Left cardiac atrium (tissue), 4 donors: ENCODE measurements around the gene CRIM1. TPM values are rescaled to one million over a fixed set of nuclear protein-coding genes. Genes with fewer than 3 reads are reported as not detected.

Source experiments
- ATAC-seq, 2 donors: fragments of 200-7000 bp; cut with Tn5 transposase; one replicate each; pipeline ENCODE4 v1.9.1; 2020; ENCODE audit warnings: mild to moderate bottlenecking in 2 of 2, moderate library complexity in 2 of 2
- DNase-seq: peaks from one replicate; pipeline ENCODE4 v3.0.0-alpha.2; 2020
- intact Hi-C, 2 donors: fragments of 100-400 bp; cut with DNase I; formaldehyde crosslinking; loops; one replicate each; pipeline versions ENCODE4 v1.14.1 to v1.15.1; 2022 to 2023
- total RNA-seq, 2 donors: library from RNA; stranded (reverse); fragmentation: NEBNext Ultra II Directional; extraction: Animal tissue kit (Norgen Biotek cat#: 25700); gene quantifications; one replicate each; pipeline ENCODE4 v1.2.1, GENCODE V29; 2021
- donor health status: DM: no; HTN: yes; CAD: no.
- donor health status: DM: no; HTN: yes; CAD: no; lungs with severe emphysema.
- donor health status: DM: yes; HTN: yes; CAD: no.
- donor health status: Dilated cardiomyopathy.

CRIM1 gene
- total RNA-seq, 2 donors from 2014 or later = 29.6 to 101 TPM

DNA sequence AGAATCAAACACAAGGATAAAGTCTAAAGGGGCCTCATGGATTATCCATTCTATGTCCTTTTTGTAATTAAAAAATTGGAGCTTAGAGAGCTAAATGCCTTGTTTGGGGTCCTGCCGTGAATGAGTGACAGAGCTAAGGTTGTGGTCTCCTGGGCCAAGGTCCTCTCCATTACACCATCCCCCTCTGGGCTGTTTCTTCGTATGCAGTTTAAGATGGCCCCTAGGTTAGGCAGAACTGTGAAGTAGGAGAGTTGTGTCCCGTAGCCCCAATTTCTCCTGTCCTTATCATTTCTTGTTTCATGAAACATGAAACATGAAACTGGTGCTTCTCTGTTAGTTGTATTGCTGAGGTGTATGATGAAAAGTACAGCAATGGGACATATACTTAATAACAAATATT lies 32.9 kb downstream of the CRIM1 start:
- intact Hi-C loops = no loop called here
- ATAC-seq (no peak), DNase-seq (no peak)

DNA sequence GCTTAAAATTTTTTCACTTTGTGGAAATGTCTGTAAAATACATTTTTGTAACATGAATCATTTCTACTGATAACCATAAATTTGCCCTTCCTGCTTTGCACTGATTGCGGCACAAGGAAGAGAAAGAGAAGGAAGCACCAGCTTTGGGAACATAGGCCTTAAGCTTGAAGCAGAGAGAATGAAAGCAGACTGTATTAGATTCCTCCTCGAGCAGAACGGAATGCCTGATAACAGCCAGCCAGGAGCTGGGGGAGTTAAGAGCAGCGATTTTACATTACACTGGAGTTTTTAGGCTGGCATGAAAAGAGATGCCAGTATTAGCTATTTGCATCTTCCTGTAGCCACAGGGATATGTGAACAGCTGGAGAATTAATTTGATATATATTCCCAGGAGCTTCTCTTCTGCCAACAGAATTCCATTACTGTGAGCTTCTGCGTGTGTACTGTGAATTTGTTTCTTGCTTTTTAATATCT lies 33.5 kb downstream of the CRIM1 start:
- peak in 1 of 2 donors; percentile 84 for ATAC-seq
- intact Hi-C loops = no loop called here
- no peak for DNase-seq

DNA sequence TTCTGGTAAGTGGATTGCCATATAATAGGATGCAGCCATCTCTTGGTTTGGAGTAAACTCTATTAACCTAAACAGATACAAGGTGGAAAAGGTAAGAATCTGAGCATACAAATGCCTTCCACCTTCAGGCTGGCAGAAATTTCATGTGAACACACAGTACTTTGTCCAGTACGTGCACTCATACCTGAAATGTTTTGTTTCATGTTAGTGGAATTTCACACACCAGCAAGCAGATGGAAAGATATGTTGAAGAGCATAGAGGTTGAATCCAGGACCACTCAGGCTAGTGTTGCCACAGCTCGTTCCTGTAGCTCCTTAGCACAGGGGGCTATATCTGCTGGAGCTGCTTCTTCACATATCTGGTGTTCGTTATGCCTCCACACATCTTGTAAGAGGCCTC lies 34.0 kb downstream of the CRIM1 start:
- DNase-seq = no peak
- ATAC-seq = no peak
- intact Hi-C loops = no loop called here

DNA sequence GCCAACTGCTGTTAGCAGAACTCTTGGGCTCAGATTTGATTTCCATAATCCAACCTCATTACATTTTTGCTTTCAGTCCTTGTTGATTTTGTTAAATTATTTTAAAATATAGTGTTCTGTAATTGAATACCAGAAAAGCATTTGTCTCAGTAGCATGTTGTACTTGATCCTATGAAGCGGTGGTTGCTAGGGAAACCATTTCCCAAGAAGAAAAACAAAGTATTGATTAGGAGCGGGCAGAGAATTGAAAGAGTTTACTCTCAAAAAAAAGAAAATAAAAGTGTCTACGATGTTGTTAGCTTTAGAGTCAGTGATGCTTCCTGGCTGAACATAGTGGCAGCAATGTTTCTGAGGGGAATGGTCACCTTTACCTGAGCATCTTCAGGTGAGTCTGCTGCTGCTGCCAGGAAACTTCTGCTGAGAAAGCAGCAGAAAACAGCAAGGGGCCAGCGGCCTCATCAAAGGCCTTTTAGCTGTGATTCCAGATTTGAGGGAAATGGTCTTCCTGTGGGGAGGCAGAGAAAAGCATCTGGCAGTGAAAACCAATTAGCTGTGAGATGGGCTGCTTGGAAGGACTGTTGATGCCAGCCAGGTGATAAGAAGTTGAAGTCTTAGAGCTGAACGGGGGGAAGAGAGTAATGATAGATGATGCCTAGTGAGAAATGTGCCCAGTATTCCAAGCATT lies 37.1 kb downstream of the CRIM1 start:
- intact Hi-C loops = no loop called here
- DNase-seq (no peak), ATAC-seq (no peak)

DNA sequence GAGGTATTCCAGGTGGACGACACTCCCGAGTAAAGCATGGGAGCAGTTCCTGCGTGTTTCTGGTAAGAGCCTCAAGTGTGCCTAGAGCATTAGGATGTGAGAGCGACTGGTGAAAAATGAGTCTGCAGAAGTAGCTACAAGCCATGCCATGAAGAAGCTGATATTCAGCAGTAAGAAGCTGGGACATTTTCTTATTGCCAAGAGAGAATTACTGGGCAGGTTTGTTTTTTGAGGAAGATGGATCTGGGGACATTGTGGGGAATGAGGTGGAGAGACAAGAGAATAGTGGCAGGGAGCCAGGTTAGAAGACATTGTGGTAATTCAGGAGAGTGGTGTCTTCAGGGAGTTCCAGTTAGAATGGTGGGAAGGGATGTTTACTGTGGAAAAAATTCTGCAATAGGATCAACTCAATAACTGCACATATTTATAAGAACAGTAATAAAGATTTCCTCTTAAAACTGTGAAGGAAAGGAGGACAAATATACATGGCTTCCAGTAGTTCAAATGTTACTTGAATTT lies 38.2 kb downstream of the CRIM1 start:
- intact Hi-C loops = no loop called here
- DNase-seq (no peak), ATAC-seq (no peak)

DNA sequence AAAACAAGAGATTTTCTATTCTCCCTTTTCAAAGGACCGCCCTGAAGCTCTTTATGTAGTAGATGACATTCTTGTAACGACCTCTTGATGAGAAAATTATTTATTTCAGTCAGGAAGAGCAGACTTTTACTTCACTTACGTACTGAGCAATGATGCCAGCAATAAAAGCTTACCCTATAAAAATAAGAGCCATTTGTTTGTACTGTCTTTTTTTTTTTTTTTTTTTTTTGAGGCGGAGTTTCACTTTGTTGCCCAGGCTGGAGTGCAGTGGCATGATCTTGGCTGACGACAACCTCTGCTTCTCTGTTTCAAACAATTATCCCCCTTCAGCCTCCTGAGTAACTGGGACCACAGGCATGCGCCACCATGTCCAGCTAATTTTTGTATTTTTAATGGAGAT lies 39.2 kb downstream of the CRIM1 start:
- intact Hi-C loops = no loop called here
- DNase-seq (no peak), ATAC-seq (no peak)

DNA sequence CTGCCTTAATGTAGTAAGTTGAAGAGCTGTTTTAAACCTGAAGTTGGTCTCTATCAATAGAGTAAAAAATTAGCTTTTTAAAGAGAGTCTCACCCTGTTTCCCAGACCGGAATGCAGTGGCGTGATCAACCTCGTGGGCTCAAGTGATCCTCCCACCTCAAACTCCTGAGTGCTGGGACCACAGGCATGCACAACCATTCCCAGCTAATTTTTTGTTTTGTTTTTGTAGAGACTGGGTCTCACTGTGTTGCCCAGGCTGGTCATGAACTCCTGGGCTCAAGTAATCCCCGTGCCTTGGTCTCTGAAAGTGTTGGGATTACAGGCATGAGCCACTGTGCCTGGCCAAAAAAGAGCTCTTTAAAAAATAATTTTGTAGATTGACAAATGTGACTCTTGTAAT lies 40.3 kb downstream of the CRIM1 start:
- no peak for DNase-seq
- ATAC-seq = no peak
- intact Hi-C loops = no loop called here

DNA sequence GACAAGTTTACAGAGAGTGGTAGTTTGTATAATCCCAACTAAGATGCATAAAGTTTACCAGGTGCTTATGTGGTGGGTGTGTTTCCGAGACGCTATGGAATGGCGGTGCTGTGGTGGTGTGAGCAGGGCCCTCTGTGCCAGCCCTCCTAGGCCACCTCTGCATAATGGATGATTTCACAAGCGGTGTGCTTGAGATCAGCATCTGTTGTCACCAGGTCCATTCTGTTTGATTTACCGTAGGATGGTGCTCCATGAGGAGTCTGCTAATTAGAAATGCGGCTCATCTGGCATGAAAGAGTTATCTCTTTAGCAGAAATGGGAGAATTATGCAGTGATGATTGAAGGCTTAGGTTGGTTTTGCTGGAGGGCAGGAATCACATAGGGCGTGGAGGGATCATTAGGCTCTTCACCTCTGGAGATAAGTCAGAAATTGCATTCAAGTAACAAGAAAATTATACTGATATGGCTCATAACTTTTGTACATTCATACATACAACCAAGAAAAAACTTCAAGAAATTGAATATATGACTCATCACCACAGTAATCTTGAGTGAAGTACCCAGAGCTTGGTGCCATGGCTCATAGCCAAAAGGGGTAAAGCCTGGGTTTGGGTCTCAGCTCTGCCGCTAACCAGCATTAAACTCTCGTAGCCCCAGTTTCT lies 41.4 kb downstream of the CRIM1 start:
- DNase-seq (no peak), ATAC-seq (no peak)
- intact Hi-C loops = no loop called here

DNA sequence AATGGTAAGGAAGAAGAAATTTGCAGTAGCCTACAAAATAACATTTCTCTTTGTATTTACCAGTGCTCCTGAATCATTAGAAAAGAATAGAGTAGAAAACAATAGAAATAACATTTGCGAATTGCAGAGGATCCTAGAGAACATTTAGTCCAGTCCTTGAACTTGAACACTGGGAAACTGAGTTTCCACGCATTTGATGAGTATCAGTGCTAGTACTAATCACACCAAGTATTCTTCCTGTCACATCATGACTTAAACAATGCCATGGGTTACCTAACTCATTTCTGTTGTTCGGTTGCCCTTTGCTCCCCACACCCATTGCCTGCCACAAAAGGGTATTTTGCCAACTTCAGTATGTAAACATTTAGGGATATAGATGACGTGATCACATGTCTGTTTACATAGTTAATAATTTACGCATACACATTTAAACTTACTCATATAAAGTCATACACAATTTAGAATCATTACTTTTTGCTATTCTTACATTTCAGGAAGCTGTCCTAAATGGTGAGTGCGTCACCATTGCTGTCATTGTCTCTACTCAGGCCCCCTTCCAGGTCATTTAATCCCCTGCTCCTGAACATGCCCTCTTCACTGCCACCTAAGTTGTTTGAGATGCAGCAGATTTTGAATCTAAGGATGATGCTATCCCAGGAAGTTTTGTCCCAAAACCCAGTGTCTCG lies 42.3 kb downstream of the CRIM1 start:
- intact Hi-C loops = no loop called here
- no peak for DNase-seq
- no peak for ATAC-seq

DNA sequence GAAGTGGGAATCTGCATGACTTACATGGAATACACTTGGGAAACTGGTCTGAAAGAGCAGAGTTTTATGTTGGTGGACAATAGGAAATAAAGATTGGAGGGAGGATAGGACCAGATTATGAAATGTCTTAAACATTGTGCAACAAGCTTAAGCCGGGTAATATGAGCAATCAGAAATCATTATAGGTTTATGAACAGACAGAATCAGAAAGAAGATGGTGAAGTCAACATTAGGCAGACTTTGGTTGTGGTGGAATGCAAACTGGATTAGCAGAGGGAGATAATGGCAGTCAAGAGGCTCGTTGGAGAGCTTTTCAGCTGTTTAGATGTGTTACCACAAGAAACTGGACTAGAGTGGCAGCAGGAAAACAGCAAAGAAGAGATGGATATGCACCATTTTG lies 43.5 kb downstream of the CRIM1 start:
- no peak for DNase-seq
- ATAC-seq = no peak
- intact Hi-C loops = no loop called here

DNA sequence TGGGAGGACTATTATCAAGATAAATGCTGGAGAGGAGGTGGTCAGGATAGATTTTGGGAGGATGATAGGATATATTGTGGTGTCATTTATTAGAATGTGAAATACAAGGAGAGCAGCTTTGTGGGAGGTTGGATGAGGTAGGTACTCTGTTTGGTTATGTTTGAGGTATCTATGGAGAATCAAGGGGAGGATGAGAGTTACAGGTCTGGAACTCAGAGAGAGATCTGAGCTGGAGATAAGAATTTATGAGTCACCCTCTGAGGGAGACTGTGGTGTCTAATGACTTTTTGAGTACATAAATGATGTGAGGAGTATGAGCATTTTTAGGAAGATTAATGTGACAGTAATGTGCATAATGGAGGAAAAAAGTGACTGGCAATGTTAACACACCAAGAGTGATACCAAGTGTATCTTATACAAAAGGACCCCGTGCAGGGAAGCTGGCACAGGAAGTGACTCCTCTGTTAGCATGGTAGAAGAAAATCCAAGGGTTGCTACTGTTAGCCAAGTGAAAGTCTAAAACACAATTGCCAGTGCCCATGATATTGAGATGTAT lies 48.2 kb downstream of the CRIM1 start:
- peak in 1 of 2 donors; percentile 51 for ATAC-seq
- intact Hi-C loops = no loop called here
- no peak for DNase-seq

DNA sequence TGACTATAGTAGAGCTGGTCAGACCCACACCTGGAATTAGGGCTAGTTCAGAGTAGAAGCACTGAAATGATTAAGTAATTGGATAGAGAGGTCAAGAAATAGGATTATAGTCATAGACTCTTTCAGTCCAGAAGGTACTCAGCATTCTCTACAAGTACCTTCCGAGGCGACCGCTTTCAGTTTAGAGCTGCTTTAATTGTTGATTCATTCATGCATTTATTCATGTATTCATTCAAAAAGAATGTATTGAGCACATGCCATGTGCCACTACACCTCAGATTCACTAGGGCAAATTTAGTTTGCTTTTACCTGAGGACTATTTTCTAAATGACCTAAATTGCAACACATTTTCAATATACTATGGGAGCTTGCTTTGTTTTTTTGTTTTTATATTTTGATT lies 48.7 kb downstream of the CRIM1 start:
- ATAC-seq = no peak
- intact Hi-C loops = no loop called here
- no peak for DNase-seq

DNA sequence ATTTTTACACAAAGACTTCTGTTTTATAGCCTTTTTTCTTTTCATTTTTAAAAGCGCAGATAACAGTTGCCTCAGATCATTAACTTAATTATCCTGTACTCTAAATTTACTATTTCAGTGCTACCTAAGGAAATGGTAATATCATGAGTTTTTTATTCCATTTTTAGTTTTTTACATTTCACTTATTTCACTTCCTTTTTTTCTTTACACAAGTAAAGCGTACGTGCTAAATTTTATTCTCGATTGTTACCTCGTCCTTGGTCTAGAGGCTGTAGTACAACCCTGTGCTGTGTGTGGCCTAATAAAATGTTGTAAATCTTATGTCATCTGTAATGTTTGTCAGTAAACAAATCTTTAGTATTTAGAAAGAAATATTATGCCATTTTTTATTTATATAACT lies 49.2 kb downstream of the CRIM1 start:
- ATAC-seq = no peak
- no peak for DNase-seq
- intact Hi-C loops = no loop called here

DNA sequence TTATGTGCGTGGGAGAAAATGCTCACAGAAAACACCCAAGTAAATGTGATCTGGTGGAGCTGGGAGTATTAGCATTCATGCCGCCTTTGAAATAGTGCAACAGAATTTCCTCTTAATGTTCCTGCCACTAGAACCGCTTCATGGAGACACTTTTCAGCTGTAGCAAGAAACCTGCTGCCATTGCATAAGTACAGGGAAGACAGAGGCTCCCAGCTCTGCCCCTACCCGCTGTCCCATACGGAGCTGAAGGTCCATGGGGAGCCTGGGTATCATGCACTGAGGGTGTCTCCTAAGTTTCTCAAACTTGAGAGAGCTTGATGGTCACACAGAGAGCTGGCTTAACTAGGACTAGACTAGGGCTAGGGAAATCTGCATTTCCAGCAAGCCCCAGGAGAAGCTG lies 49.6 kb downstream of the CRIM1 start:
- no peak for ATAC-seq
- intact Hi-C loops = no loop called here

DNA sequence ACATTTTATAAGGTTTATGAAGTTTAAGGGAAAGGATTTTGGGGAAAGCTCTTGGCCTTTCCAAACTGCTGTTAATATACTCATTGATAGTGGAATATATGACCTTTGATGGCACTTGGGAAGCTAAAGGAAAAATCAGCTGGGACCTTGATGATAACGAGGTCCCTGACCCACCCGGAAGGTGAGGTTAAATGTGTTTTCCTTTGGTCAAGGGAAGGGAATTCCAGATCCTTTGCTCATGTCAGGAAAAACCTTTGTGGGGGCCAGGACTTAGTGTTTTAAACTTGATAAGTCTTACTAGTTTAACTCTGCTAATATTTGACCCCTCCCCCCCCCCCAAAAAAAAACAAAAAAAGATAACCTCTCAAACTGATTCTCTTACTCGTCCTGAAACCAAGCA lies 50.7 kb downstream of the CRIM1 start:
- intact Hi-C loops = no loop called here
- ATAC-seq (no peak), DNase-seq (no peak)

More for the DNA sequence above, 49.6 kb downstream of the CRIM1 start:
- no peak for DNase-seq

DNA sequence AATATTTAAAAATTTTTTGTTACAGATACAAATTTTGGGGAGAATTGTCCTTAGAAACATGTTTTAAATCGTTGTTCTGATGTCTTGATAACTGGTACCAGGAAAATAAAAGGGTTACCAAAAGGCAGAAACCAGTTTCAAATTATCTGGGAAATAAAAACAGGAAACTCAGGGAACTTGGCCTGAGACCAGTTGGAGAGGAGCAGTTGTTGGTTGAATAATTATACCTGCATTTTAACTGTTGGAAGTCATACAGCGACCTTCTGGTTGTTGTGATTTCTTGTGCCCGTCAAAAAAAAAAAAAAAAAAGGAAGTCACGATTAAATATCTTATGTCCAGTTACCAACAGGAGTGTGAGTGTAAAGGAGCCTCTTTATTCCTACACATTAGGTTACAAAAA lies 51.8 kb downstream of the CRIM1 start:
- ATAC-seq = no peak
- intact Hi-C loops = no loop called here
- no peak for DNase-seq

DNA sequence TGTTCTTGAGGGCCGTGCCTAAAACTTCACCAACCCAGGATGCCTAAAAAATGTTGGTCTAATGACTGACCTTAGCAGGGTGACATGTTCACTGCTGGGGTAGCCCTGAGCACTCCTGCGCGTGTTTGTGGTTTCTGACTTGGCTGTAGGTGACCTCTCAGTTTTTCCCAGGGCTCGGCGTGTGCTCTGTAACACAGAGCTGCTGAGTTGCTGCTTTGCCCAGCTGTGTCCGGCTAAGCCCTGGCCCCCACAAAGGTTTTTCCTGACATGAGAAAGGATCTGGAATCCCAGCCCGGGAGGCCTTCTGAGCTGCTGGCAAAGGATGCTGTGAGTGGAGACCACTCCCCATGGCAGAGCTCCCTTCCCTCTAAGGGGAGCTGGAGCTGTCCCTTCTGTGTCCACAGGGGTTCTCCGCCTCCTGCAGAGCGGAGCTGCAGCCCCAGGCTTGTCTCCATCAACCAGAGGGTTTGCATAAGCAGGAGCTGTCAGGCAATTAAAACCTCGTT lies 52.7 kb downstream of the CRIM1 start:
- peak; percentile 39 to 46 for ATAC-seq
- no peak for DNase-seq
- intact Hi-C loops = no loop called here

DNA sequence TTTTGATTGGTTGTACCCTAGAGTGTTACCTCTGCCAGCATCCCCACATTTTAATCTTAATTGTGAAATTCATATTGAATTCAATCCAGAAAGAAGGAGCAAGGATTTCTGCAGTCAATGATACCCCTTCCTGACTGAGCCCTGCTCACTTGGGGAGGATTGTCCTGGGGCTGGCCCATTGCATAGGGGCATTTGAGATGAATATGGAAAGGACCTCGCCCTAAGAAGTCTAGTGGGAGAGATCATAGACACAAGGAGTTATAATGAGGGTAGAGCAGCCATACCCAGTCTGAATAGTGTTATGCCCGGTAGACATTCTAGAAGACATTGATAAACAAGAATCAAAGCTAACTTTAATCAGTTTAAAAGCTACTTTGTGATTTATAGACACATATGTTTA lies 53.8 kb downstream of the CRIM1 start:
- DNase-seq = no peak
- intact Hi-C loops = no loop called here
- no peak for ATAC-seq

DNA sequence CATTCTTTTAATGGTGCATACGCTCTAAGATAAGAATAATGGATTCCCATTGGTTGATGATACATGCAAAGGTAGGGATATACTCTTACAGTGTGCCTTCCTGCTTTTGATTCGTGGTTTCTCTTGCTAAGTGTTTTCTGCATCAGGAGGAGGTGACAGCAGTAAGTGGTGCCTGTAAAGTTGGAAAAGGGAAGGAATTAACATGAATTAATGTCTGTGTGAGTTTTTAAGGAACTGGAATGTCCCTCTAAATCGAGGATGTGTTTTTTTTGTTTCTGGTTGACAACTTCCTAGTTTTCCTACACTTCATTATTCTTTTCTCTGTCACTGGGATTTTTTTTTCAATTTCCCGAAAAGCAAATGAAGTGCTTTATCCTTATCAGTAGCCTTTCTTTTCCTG lies 54.4 kb downstream of the CRIM1 start:
- no peak for DNase-seq
- intact Hi-C loops = loop anchor here in 1 of 2 donors (5.0 kb wide), 1 partner anchor 38 kb away; no protein-coding TSS in a partner anchor
- ATAC-seq = no peak

DNA sequence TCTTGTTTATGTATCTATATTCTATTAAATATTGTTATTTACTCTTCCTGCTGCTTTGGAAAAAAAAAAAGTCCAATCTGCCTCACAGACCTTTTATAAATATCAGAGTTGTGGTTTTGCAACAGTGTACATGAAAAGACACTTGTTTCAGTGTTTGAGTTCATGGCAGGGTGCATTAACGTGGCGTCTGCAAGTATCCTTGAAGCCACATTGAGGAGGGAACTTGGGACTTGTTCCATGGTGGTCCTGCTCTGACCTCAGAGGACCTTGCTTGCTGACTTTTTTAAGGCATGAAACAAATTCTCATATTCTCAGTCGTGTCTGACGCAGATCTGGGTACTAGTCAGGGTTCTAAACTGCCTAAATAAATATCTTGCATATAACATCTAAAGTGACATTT lies 55.1 kb downstream of the CRIM1 start:
- intact Hi-C loops = loop anchor here in 1 of 2 donors (5.0 kb wide), 1 partner anchor 38 kb away; no protein-coding TSS in a partner anchor
- no peak for ATAC-seq
- DNase-seq = no peak
